Measurements from ENCODE around the gene PTP4A2.

GRCh38 chr1:31878058-31878457 lies 60.1 kb downstream of the PTP4A2 start:
- TF ChIP-seq RNF2 (IDR thresholded peaks at IDR 0.05; ENCODE audit: borderline replicate concordance, low read depth, low read length, missing control alignments, poor library complexity, severe bottlenecking), result no peak
- no peak for TF ChIP-seq CTCF (IDR thresholded peaks at IDR 0.05; ENCODE audit: control extremely low read depth in 1 of 3, insufficient read depth in 1 of 3, low read depth in 1 of 3, low read length in 3 of 3)
- TF ChIP-seq TCF12 (IDR thresholded peaks at IDR 0.05; ENCODE audit: low read depth, low read length), result no peak
- TF ChIP-seq EP300 (IDR thresholded peaks at IDR 0.05; ENCODE audit: borderline replicate concordance in 1 of 2, low read depth in 2 of 2, low read length in 2 of 2), result no peak
- TF ChIP-seq KDM5A (IDR thresholded peaks at IDR 0.05; ENCODE audit: low read length), result no peak
- TF ChIP-seq POLR2AphosphoS5 (IDR thresholded peaks at IDR 0.05; ENCODE audit: low read depth, low read length), result no peak
- TF ChIP-seq EZH2 (IDR thresholded peaks at IDR 0.05; ENCODE audit: low read depth, low read length, severe bottlenecking), result no peak
- no peak for TF ChIP-seq JUN (IDR thresholded peaks at IDR 0.05; ENCODE audit: low read depth, low read length)
- no peak for TF ChIP-seq TEAD4 (IDR thresholded peaks at IDR 0.05; ENCODE audit: low read depth, low read length)
- TF ChIP-seq GABPA (IDR thresholded peaks at IDR 0.05; ENCODE audit: borderline replicate concordance, insufficient read depth, low read length), result no peak
- TF ChIP-seq POLR2A (IDR thresholded peaks at IDR 0.05; ENCODE audit: control extremely low read depth in 1 of 2, low read depth in 2 of 2, low read length in 2 of 2), result no peak
